NCI-H187 treated with DMSO at 0.1 percent for 48 hours (cell line): ENCODE data around the gene NKX2-1.
"Not testable (repeated sequence)": the region's sequence is repeated elsewhere in the genome, so short reads cannot be mapped to it uniquely, and the experiment has no call there.

Experiments
- DNase-seq: peaks from one replicate; lab custom pipeline; 2025; lab: John Stamatoyannopoulos, UW

NKX2-1 gene

DNA sequence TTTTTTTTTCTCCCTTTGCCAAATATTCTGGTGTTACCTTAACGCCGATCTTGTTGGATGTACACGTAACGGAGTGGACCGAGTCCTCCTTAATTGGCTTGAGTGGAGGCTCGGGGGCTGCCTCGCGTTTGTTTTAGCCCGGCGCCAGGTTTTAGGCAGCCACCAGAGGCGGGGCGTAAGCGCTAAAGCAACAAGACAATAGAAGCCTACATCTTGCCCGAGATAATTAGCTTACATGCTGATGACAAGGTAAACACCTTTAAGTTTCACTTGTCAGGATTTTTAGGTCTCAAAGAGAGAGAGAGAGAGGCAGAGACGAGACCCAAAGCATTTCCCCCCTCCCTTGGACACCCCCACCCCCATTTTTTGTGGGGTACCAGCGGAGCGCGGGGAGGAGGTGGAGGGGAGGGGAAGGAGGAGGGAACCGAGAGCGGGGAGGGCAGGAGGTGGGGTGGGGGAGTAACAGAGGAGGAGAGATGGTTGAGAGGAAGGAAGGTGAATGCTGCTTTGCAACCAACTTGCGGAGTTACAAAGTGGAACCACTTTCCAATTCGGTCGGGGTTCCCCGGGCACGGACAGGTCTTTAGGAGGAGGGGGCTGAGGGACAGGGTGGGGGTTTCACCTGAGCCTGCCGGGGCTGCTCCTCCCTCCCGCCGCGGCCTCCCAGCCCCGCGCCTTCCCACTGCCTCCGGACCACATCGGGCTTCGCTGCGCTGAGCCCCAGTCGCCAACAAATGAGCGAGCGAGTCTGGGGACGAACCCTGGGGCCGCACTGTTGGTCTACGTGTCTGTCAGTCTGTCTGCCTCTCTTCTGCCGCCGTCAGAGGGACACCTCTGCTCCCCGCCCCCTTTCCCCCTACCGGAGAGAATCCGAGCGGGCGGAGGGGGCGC lies at the start of gene NKX2-1:
Gene NKX2-1 (minus strand): TSS at position 802 of the 891 bp plus-strand sequence. CDS start 103 bp downstream, at position 699.
- no peak for DNase-seq

DNA sequence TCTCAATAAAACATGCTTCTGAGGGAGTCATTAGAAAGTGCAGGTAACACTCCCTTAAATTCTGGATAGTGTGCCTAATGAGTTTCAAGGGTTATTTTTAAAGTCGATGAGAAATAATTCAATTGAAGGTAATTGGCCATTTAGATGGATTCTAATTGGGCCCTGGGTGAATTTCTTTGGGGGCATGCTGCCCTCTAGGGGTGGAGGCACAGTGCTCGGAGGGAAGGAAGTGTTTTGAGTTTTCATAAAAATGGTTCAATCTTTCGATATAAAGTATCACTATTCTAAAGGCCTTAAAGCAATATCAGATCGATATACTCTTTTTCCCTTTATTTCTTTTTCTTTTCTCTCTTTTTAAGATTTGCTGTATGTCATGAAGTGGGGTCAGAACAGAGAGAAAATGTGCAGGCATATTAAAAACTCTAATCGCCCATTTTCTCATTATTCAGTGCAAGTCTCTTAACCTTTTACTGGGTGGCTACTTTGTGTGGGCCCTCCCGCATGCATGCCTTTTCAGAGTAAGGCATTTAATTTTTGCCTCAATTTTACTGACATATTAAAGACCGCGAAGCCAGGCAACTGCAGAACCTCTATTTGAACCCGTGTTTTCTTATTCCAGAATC lies 36.9 kb upstream of the NKX2-1 start:
- DNase-seq = no peak

GRCh38 chr14:36555998-36556743 lies 36.1 kb upstream of the NKX2-1 start:
- no peak for DNase-seq

DNA sequence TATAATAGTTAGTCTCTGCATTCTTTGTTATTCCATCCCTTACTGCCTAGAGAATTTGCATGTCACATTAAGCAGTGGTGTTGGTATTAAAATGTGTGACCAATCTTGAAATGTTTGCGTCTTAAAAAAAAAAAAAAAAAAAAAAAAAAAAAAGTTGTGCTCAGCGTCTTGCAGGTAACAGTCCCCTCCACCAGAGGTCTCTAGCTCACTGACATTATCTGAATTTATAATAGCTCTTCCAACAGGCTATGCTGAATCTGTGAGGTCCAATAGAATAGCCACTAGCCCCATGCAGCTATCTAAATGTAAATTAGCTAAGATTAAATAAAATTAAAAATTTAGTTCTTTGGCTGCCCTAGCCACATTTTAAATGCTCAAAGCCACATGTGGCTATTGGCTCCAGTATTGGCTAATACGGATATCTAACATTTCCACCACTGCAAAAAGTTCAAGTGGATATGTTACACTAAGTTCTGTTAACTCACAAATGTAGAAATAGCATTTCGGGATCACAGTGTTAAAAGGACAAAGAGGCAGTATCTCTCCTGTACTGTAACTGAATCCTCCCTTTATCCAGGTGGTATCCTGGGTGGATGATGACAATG lies 33.7 kb upstream of the NKX2-1 start:
- DNase-seq = peak; percentile 53

GRCh38 chr14:36550899-36551298 lies 30.9 kb upstream of the NKX2-1 start:
- no peak for DNase-seq

GRCh38 chr14:36544280-36544679 lies 24.2 kb upstream of the NKX2-1 start:
- not testable (repeated sequence) for DNase-seq

- DNase-seq = no peak
These were observed 18.0 kb upstream of the NKX2-1 start for GRCh38 chr14:36538051-36538450.

DNA sequence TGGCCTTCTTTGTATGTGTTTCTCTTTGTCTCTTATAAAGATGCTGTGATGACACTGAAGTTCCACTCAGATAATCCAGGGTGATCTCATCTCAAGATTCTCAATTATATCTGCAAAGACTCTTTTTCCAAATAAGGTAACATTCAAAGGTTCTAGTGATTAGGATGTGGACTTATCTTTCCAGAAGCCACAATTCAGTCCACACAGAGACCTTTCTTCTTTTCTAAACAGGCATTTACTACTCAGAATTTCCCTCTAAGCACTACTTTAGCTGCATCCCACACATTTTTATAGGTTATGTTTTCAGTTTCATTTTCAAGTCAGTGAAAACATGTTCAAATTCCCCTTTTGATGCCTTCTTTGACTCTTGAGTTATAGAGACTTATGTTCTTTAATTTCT lies 9.0 kb upstream of the NKX2-1 start:
- DNase-seq = no peak

- no peak for DNase-seq
These were observed 5.7 kb upstream of the NKX2-1 start for GRCh38 chr14:36525746-36526099.

GRCh38 chr14:36524874-36525745 lies 5.1 kb upstream of the NKX2-1 start:
- DNase-seq = no peak

- DNase-seq = no peak
These were observed 4.3 kb upstream of the NKX2-1 start for GRCh38 chr14:36524220-36524837.

- DNase-seq = no peak
These were observed 3.1 kb upstream of the NKX2-1 start for GRCh38 chr14:36522972-36523715.

DNA sequence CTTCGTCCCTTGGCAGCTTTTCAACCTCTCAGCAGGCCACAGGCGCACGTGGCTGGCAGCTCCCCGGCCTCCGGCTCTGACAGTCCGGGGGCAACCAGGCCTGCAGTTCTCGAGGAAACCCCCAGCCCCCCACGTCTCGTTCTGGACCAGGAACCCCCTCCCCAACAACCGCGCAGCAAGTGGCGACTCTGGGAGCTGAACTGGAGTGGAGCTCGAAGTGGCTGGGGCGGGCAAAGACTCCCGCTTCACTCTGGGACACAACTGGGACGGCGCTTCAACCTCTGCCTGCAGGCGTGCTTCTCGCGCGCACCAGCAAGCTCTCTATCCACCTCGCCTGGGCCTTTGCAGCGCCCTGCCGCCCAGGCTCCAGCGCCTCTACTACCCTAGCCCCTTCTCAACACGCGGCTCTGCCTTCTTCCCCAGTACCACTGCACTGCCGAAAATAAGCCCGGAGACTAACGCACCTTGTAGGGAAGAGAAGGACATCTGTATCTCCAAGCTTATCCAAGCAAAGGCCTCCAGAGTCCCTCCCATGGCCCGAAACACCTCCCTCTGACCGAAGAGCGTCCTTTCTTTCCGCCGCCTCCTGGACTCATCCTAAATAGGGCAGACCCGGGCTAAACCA lies 2.4 kb upstream of the NKX2-1 start:
- DNase-seq = no peak

DNA sequence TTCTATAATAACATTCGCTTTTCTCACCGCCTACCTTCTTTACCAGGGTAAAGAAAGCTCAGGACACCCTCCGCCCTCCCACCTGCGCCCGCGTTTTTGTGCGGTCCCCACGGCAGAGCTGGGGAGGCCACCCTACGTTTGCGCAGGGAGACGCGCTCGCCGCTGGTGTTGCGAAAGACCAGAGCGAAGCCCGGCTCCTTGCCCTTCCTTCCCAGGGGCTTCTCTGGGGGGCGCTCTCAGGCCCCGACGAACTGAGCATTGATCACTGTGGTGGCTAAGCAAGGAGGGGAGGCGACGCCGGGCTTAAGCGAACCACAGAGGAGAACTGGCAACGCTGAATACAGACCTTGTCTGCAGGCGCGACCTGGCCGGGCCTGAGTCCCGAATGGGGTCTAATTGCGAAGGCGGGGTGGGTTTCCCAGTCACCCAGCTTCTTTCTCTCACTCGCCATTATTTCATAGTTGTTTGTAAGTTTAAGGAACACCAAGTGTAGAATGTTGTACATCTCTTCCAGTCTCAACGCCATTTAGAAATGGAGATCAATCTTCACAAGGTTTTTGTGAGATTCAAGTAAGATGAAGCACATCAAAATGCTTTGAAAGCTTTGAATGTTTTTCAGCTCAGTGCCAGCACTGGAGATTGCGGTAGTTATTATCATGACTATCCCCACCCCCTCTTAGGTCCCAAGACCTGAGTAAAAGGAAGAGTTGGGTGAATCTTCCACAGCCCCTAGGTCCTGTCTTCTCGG lies 1.7 kb upstream of the NKX2-1 start:
- no peak for DNase-seq

DNA sequence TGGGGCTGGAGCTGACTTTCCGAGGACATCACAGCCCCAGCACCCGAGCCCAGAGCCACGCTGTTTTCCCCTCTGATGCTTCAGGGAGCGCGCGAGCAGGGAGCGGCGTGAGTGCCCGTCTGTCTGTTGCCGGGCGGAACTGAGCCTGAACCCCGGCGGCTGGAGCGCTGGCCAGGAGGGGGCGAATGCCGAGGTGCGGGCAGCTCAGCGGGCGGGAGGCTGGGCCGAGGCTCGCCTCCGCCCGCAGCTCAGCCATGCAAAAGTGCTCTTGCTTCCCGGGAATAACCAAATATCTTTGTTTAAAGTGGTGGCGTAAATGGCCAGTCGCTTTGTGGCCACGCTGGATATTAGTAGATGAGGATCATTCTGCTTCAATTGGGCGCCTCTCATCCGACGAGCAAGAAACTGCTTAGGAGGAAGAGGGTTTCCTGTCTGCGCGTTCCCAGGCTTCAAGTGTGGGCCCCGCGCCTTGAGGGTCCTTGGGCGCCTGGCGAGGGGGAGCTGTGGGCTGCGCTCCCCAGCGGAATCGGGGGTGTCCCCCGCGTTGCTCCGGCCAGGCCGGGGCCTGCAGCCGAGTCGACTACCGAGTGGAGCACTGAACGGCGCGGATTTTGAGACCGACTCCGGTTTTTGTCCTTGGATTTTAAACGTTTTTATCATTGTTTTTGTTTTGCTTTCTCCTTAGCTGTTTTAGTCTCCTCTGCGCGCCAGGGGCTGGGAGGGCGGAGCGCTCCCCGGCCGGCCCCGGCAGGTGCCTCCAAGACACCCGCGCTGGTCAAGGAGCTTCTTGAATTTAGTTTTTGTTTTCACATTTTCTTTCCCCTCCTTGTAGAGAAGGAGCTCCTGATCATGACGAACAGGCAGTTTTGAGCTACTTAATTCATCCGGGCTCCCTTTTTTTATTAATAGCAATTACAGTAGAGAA lies 831 bp upstream of the NKX2-1 start:
- no peak for DNase-seq

DNA sequence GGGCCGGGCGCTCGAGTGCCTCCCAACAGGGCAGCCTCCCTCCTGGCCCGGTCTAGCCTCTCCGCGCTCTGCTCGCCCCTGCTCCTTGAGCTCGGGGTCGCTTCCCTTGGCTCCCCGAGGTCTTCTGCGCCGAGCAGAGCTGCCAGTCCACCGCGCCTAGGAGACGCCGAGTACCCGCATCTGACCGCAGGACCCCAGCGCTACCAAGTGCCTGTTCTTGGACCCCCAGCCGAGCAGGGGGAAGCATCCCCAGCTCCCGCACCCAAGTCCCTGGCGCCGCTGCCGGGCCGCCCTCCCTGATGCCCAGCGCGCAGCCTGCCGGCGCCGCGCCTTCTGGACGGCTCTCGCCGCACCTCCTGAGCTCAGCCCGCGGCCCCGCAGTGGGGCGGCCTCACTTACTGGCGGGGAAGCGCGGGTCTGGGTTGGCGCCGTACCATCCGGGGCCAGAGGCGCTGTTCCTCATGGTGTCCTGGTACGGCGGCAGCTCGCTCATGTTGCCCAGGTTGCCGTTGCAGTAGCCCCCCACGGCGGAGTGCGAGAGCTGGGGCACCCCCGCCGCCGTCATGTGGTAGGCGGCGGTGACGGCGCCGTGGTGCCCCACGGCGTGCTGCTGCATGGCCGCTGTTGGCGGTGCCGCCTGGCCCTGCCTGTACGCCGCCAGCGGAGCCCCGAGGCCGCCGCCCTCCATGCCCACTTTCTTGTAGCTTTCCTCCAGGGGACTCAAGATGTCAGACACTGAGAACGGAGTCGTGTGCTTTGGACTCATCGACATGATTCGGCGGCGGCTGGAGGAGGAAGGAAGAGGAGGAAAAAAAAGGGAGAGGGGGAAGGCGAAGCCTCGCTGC lies 1.2 kb downstream of the NKX2-1 start:
- DNase-seq = no peak

DNA sequence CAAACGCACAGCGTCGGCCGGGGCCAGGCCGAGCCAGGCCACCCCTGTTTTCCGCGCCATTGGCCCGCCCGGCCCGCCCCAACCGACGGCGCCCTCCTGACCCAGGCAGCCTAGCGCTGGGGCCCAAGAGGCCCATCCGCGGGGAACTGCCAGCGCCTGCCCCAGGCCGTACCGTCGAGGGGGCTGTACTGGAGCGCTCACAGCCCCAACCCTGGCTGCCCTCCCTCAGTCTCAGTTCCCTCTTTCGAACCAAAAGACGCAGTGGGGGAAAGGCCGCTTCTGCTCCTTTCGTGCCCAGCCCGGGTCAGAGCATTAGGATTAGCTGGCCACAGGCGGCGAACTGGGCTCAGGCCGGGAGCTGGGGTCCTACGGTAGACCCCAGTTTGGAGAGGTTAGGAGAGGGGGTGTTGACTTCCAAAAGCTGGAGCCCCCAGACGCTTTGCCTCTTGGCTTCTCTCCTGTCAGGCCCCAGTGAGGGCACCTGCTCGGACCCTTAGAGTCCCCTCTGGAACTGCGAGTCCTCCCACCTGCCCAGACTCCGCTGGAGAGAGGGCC lies 1.9 kb downstream of the NKX2-1 start:
- DNase-seq = no peak
